Stimulated activated CD8-positive, alpha-beta memory T cell treated with anti-CD3 and anti-CD28 coated beads, Interleukin-15, amount 100 ng/mL, for 48 hours (primary cell): ENCODE measurements around the gene PMM2.
"Not testable (repeated sequence)": the region's sequence is repeated elsewhere in the genome, so short reads cannot be mapped to it uniquely, and the experiment has no call there.

Experiments used
- DNase-seq, 2 donors: peaks; one replicate each; pipeline ENCODE4 v3.0.0-alpha.2; 2020; ENCODE audit warnings: low read depth in 2 of 2

Gene PMM2

GRCh38 chr16:8866884-8867215 is 69.2 kb downstream of the PMM2 start:
- no peak for DNase-seq

DNA sequence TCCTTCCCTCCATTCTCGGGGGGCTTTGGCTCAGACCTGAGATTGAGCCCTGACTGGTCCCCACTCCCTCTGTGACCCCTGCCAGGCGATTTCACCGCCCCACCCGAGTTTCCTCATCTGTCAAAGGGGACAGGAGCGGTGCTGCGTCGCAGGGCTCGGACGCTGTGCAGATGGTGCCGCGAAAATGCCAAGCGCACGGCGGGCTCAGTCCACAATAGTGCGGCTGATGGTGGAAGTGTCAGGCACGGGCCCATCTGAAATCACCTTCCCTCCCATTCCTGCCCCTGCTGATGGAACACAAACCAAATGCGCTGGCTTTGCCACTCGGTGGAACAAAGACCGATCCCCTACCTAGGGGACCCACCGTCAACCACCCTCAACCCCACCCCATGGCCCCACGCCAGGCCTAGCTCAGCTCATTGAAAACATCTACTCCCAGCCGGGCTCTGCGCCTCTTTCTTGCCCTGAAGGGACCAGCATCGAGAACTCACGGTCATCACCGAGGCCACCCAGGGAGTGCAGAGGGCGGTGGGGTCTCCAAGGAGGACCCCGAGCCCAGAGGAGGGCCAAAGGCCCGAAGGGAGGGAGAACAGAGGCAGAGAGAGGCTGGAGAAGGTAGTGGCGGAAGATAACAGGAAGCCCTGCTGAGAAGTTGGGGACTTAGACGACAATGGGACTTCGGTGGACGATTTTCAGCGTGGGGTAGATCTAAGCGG is 69.7 kb downstream of the PMM2 start:
- no peak for DNase-seq

DNA sequence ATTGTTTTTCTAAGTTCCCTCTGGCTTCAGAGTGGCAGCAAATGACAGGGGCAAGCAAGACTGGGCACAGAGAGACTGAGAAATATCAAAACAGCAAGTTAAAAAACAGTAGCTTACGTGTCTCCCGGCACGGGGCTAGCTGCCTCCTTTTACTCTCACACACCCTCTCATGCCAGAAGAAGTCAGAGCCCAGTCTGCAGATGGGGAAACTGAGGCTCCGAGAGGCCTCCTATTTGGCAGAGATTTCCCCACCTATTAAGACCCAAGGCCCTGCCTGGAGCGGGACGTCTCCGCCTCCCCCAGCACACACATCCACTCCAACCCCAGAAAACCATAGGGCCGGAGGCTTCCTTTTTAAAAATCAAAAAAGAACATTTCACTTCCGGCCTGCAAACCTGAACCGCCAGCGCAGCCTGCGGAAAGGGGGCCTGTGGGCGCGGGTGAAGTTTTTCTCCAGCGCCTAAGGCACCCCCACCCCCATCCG is 70.3 kb downstream of the PMM2 start:
- no peak for DNase-seq

GRCh38 chr16:8868416-8869211 is 71.0 kb downstream of the PMM2 start, which contains the start of gene CARHSP1:
Gene CARHSP1 (minus strand): TSS chr16:8869006. CDS start chr16:8859328, 9,678 bp downstream.
- DNase-seq = peak; percentile 76 to 87

DNA sequence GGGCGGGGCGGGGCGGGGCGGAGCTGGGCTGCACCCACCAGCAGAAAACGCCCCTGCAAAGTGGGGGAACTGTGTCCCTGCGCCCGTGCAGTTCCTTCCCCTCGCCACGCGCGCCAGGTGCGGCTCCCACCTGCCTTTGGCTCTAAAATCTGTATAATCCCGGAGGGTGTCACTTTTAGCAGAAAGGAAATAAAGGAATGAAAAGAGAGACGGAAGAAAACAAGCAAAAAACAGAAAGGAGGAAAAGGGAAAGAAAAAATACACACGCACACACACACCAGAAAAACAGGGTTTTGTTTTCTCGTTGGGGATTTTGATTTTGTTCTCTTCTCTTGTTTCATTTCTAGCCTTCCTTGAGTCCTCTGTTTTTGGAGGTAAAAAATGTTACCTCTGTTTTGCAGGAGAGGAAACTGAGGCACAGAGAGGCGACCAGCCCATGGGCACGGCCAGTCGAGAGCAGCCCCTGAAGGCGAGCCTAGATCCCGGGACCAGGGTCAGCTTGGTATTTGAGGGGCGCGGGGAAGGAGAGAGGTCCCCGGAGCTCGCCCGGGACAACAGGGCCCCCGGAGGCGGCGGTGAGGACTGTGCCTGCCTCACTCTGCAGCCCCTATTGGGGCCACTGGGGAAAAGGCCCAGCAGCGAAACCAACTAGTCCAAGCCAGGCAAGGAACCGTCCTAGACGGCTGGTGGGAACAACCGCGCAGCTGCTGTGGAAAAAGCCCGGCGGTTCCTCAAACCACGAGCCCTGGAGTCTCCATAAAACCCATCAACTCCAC is 71.8 kb downstream of the PMM2 start:
- DNase-seq = no peak

DNA sequence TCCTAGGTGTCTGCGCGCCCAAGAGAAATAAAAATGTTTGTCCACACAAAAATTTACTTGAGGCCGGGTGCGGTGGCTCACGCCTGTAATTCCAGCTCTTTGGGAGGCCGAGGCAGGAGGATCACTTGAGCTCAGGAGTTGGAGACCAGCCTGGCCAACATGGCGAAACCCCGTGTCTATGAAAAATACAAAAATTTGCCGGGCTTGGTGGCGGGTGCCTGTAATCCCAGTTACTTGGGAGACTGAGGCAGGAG is 72.3 kb downstream of the PMM2 start:
- DNase-seq = not testable (repeated sequence)

DNA sequence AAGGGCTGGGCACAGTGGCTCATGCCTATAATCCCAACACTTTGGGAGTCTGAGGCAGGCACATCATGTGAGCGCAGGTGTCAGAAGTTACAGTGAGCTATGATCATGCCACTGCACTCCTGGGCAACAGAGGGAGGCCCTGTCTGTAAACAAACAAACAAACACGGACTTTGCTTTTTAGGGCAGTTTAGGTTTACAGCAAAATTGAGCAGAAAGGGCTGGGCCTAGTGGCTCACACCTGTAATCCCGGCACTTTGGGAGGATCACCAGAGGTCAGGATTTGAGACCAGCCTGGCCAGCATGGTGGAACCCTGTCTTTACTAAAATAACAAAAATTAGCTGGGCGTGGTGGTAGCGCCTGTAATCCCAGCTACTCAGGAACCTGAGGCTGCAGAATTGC is 74.4 kb downstream of the PMM2 start:
- DNase-seq = no peak

- no peak for DNase-seq
These were observed 75.6 kb downstream of the PMM2 start for GRCh38 chr16:8872967-8873865.

DNA sequence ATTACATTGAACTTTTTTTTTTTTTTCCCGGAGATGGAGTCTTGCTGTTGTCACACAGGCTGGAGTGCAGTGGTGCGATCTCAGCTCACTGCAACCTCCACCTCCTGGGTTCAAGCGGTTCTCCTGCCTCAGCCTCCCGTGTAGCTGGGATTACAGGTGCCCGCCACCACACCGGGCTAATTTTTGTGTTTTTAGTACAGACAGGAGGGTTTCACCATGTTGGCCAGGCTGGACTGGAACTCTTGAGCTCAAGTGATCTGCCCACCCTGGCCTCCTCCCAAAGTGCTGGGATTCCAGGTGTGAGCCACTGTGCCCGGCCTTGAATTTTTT is 76.2 kb downstream of the PMM2 start:
- DNase-seq = not testable (repeated sequence)

DNA sequence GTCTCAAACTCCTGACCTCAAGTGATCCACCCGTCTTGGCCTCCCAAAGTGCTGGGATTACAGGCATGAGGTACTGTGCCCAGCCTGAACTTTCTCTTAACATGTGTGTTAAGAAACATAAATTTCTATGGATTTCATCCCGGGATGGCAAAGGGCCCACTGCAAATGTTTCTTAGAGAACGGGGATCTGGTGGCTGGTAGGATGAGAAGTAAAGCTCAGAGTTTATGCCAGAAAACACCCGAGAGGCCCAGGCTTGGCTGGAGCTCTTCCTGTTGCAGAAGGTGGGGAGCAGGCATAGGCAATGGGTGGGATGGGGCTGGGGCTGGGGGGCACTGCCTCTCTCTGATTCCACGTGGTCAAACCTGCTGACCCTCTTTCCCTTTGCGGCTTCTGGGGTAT is 76.7 kb downstream of the PMM2 start:
- DNase-seq = no peak

- DNase-seq = not testable (repeated sequence)
These were observed 77.7 kb downstream of the PMM2 start for GRCh38 chr16:8875317-8875716.

DNA sequence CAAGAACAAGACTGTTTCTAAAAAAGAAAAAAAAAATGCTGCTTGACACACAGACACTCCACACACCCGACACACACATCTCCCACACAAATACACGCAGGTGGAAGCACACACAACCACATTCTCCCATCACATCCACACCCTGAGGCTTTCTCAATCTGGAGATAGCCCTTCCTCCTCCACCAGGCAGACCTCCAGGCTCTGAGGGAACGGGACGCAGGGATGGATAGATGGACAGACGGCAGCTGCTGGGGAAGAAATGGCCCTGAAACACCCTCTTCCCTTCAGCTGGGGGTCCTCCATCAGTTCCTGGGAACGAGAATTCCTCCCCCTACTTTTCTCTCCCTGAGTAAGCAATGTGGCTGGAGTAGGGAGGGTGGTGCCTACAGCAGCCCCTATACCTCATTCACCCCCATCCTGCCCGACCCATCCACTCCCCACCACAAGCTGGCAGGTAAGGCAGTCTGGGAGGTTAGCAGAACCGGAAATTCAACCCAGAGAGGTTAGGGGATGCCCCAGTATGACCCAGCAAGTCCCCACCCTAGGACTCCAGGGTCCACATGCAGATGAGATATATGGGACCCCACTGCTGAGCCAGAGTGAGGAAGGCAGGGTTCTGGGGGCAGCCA is 80.4 kb downstream of the PMM2 start:
- no peak for DNase-seq

- DNase-seq = no peak
These were observed 80.9 kb downstream of the PMM2 start for GRCh38 chr16:8878523-8878911.

DNA sequence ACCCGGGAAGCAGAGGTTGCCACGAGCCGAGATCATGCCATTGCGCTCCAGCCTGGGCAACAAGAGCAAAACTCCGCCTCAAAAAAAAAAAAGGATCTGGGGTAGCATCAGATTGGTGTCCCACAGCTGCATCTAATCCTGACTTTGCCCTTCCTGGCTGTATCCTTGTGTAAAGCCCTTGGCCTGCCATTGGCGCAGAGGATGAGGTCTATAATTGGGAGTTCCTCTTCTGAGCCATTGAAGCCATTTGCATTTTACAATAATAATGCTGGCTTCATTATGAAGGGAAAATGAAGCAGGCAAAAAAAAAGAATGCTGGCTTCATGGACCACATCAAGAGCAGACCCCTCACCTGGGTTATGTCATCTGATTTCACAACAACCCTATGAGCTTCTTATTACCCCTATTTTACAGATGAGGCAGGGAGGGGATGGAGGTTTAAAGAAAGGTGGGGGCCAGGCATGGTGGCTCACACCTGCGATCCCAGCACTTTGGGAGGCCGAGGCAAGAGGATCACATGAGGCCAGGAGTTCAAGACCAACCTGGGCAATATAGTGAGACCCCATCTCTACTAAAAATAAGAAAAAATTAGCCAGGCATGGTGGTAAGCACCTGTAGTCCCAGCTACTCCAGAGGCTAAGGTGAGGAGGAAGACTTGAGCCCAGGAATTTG is 83.3 kb downstream of the PMM2 start:
- DNase-seq = no peak

DNA sequence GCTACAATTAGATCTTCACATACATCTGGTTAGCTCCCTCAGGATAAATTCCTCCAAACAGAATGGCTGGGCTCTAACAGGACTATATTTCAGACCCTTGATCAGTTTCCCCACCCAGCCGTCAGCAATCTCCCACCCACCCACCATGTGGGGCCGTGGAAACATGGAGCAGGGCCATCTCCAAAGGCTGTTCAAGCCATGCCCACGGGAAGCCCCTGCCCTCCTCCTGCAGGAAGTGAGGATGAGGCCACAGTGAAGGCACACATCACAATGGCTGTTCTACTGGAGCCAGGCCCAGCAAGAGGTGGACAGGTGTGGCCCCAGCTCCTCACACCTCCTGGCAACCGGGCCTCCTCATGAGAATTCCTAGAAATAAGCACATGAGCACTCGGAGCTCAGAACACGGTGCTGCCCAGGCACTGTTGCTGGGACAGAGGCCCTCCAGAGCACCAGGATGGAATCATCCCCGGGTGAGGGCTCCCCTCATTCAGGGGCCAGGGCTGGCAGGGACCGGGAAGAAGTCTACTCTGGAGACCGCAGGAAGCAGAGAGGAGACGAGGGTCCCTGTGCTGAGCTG is 84.5 kb downstream of the PMM2 start, which contains the start of gene LITAFD:
Gene LITAFD, plus strand, starts transcription at position 311 of the 577 bp plus-strand sequence. CDS start 2,005 bp downstream, outside the sequence.
- DNase-seq = no peak

DNA sequence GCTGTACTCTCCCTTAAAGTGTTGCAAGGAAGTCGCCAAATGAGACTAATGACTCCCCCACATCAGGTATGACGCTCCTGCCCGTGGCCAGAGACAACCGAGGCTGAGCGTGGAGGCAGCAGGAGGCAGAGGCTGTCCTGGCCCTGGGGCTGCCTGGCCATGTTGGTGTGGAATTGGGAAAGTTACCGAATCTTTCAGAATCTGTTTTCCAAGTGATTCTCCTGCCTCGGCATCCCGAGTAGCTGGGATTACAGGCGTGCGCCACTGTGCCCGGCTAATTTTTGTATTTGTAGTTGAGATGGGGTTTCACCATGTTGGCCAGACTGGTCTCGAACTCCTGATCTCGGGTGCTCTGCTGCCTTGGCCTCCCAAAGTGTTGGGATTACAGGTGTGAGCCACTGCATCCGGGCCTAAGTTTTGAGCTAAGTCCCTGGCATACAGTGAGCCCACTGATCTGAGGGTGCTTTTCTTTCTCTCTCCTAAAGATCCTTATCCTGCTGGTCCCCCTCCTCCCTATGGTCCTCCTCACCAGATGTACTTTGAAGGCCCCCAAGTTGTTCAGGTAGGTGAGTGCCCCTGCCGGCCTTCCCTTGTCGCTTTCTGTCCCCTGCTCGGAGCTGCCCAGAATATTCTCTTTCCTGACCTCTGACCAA is 85.2 kb downstream of the PMM2 start:
- DNase-seq = no peak

DNA sequence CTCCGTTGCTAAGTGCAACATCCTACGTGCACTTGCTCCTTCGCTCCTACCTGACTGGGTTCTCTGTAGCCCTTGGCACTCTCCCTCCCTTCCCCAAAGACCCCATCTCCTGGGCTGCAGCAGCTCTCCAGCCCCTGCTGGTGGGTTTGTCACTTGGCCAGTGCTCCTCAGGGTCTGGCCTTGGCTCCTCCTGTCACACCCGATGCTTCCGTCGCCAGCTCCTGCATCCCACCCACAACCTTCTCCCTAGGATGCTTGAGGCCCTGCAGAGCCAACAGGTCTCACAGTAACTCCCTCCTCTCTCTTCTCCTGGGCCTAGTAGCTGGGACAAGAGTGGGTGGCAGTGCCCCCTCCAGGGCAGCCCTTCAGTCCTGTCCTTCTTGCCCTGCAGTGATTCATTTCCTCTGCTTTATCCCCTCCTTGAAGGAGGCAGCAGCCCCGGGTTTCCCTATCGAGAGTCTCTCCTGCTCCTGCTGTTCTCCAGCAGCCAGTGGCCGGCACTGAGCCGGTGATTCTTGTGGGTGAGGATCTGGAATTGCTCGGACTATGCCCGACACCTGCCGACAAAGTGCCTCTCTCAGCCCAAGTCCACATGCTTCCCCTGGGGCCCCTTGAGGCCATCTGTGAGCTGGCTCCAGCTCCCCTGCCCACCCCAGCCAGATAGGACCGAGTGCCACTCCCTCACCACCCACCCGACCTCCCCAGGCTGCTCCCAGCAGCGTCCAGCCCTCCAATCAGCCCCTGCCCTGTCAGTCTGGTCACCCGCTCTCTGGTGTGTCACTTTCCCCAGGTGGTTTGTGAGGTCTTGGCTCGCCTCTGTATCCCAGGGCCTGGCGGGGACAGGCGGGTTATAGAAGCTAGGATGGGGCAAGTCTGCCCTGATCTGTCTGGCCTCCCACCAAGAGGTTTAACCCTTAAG is 88.3 kb downstream of the PMM2 start:
- DNase-seq = no peak

DNA sequence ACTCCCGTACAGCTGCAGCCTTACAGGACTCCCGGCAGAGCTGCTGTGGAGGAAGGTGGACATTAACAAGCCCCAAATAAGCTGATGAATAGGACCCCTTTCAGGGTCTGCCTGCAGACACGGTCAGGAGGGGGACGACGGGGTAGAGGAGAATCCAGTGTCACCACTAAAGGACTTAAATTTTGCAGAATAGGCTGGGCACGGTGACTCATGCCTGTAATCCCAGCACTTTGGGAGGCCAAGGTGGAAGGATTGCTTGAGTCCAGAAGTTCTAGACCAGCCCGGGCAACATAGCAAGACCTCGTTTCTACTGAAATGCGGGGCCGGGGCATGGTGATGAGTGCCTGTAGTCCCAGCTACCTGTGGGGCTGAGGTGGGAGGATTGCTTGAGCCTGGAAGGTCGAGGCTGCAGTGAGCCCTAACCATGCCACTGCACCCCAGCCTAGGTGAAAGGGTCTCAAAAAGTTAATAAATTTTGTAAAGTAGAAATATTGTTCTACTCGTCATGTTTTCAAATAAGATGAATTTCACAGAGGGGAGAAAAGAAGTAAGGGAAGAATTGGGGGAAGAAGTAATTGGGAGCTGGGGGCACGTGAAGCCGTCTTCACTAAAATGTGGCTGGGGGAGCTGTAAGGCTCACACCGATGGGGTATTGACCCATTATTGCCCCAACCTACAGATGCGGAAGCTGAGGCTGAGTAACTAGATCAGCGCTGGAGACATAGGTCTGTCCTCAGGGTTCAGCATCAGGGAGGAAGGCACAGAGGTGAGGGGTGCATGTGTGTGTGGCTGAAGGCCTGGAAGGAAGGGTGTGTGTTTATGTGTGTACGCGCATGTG is 89.2 kb downstream of the PMM2 start:
- DNase-seq = no peak
